Measurements from ENCODE around the gene TADA2B. TPM values are rescaled to one million over a fixed set of nuclear protein-coding genes. Genes with fewer than 3 reads are reported as not detected.

Gene TADA2B
- total and polyA plus RNA-seq, 4 donors, result 3.6 to 13.8 (median 12.6) TPM

DNA sequence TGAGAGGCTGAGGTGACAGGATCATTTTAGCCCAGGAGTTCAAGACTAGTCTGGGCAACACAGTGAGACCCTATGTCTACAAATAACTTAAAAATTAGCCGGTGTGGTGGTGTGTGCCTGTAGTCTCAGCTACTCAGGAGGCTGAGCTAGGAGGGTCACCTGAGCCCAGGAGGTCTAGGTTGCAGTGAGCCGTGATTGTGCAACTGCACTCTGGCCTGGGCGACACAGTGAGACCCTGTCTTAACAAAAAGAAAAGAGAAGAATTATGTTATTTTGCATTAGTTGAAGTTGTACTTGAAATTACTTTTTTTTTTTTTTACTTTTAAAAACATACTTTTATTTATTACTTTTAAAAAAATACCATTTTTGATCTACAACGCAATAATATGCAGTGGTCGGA lies 21.8 kb upstream of the TADA2B start:
- no peak overlapping the region for H3K27ac ChIP-seq (ENCODE audit: low read depth in 1 of 2, low read length in 2 of 2)
- TF ChIP-seq RAD21 (IDR thresholded peaks at IDR 0.05), result no peak
- TF ChIP-seq MAX (IDR thresholded peaks at IDR 0.05), result no peak
- TF ChIP-seq RXRA (IDR thresholded peaks at IDR 0.05), result no peak
- no peak for TF ChIP-seq SP1 (IDR thresholded peaks at IDR 0.05)
- TF ChIP-seq FOXA2 (IDR thresholded peaks at IDR 0.05), result no peak
- TF ChIP-seq JUND (IDR thresholded peaks at IDR 0.05), result no peak
- TF ChIP-seq ZBTB33 (IDR thresholded peaks at IDR 0.05), result no peak
- no peak for TF ChIP-seq YY1 (IDR thresholded peaks at IDR 0.05)
- TF ChIP-seq, protein P1, sequence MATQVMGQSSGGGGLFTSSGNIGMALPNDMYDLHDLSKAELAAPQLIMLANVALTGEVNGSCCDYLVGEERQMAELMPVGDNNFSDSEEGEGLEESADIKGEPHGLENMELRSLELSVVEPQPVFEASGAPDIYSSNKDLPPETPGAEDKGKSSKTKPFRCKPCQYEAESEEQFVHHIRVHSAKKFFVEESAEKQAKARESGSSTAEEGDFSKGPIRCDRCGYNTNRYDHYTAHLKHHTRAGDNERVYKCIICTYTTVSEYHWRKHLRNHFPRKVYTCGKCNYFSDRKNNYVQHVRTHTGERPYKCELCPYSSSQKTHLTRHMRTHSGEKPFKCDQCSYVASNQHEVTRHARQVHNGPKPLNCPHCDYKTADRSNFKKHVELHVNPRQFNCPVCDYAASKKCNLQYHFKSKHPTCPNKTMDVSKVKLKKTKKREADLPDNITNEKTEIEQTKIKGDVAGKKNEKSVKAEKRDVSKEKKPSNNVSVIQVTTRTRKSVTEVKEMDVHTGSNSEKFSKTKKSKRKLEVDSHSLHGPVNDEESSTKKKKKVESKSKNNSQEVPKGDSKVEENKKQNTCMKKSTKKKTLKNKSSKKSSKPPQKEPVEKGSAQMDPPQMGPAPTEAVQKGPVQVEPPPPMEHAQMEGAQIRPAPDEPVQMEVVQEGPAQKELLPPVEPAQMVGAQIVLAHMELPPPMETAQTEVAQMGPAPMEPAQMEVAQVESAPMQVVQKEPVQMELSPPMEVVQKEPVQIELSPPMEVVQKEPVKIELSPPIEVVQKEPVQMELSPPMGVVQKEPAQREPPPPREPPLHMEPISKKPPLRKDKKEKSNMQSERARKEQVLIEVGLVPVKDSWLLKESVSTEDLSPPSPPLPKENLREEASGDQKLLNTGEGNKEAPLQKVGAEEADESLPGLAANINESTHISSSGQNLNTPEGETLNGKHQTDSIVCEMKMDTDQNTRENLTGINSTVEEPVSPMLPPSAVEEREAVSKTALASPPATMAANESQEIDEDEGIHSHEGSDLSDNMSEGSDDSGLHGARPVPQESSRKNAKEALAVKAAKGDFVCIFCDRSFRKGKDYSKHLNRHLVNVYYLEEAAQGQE (IDR thresholded peaks at IDR 0.05), result no peak
- TF ChIP-seq HNF4G (IDR thresholded peaks at IDR 0.05), result no peak
- no peak for TF ChIP-seq HNF4A (conservative IDR thresholded peaks at IDR 0.05)
- no peak for TF ChIP-seq GABPA (IDR thresholded peaks at IDR 0.05 in 1 of 2, conservative IDR thresholded peaks at IDR 0.05 in 1 of 2)
- TF ChIP-seq ATF3 (IDR thresholded peaks at IDR 0.05), result no peak
- TF ChIP-seq CTCF (IDR thresholded peaks at IDR 0.05; ENCODE audit: low read depth, low read length, missing input control), result no peak
- no peak for TF ChIP-seq EGR1 (IDR thresholded peaks at IDR 0.05; ENCODE audit: low read depth in 2 of 2)
- peaks cover 0 to 10% (median 1%) of the 10 kb centered on the region in 4 donors for H3K4me1 ChIP-seq (ENCODE audit: control insufficient read depth in 4 of 4, insufficient read depth in 4 of 4, low read length in 3 of 4)
- no peak overlapping the region for H3K4me3 ChIP-seq (ENCODE audit: low read depth in 1 of 3, low read length in 3 of 3)
- DNase-seq (ENCODE audit: low spot score), result no peak
- no peak overlapping the region for H3K9ac ChIP-seq (ENCODE audit: low read depth in 1 of 2, low read length in 2 of 2)
- H3K9me3 ChIP-seq (ENCODE audit: control insufficient read depth in 4 of 4, low read length in 3 of 4), result no peaks in the 10 kb centered on the region
- H3K27me3 ChIP-seq (ENCODE audit: control insufficient read depth in 4 of 4, insufficient read depth in 4 of 4, low read length in 3 of 4), result no peaks in the 10 kb centered on the region
- 74% methylated on average over 5 of the region's 5 CpGs for WGBS
- peaks cover 1 to 32% (median 18%) of the 10 kb centered on the region in 4 donors for H3K36me3 ChIP-seq (ENCODE audit: control insufficient read depth in 4 of 4, insufficient read depth in 3 of 4, low read depth in 1 of 4, low read length in 3 of 4)
